K562 (cell line): Measurements from ENCODE around the gene LRP1.

Experiments used
- NR2F6 ChIP-seq: fragments of 450-650 bp; formaldehyde crosslinking; IDR thresholded peaks from 2 replicates; pipeline ENCODE4 v1.4.0; 2020; ENCODE audit warnings: mild to moderate bottlenecking
- ZNF324 ChIP-seq: fragments of 250-450 bp; sonication (Bioruptor Pico); IDR thresholded peaks from 2 replicates; pipeline ENCODE4 v1.4.0; 2020; ENCODE audit warnings: mild to moderate bottlenecking
- TF ChIP-seq, protein P1 (sequence below), 2 experiments: fragments of 450-650 bp; IDR thresholded peaks; 2 replicates each; pipeline ENCODE4 v1.6.1; 2016; ENCODE audit warnings: mild to moderate bottlenecking in 2 of 2, borderline replicate concordance in 1 of 2, low read depth in 1 of 2, moderate library complexity in 1 of 2
- TF ChIP-seq, protein P2 (sequence below), 3 experiments: IDR thresholded peaks in 2 of 3; conservative IDR thresholded peaks in 1 of 3; 2 replicates each; pipeline ENCODE4 v1.5.1; 2011 to 2012; ENCODE audit warnings: low read length in 3 of 3, mild to moderate bottlenecking in 3 of 3, control low read depth in 2 of 3, improper control_type of control experiment in 1 of 3, inconsistent platforms in 1 of 3, low read depth in 1 of 3, mixed read lengths in 1 of 3, moderate library complexity in 1 of 3; ENCODE audit not compliant: insufficient read depth in 2 of 3

DNA sequence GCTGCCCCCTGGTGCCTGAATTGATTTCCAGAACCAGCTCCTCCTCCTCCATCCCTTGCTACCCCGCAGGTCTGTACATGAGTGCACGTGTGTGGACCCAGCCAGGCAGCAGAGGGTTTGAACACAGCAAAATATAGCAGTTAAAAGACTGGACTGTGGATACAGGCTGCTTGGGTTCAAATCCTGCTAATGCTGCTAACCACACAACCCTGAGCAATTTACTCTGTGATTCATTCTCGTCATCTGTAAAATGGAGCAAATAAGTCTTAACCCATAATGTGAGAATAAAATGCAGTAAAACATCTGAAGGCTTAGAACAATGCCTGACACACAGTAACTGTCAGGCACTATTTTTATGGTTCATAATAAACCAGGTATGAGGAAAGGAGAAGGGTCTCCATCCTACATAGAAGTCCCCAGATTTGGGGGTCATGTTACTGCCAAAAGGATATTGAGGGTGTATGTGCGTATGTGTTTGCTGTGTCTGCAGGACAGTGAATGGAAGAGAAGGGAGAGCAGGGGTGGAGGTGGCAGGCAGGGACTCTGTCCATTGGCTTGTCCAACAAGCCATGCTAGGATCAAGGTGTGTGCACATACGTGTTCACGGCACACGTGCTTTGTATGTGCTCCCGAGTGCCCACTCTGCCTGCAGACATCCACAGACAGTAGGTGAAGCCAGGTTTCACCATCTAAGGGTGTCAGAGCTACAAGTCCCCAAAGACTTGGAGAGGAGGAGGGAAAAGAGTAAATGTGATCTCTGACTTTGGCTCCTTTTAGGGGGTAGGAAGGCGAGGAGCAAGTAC lies 15.6 kb upstream of the LRP1 start:
- TF ChIP-seq, protein P1, sequence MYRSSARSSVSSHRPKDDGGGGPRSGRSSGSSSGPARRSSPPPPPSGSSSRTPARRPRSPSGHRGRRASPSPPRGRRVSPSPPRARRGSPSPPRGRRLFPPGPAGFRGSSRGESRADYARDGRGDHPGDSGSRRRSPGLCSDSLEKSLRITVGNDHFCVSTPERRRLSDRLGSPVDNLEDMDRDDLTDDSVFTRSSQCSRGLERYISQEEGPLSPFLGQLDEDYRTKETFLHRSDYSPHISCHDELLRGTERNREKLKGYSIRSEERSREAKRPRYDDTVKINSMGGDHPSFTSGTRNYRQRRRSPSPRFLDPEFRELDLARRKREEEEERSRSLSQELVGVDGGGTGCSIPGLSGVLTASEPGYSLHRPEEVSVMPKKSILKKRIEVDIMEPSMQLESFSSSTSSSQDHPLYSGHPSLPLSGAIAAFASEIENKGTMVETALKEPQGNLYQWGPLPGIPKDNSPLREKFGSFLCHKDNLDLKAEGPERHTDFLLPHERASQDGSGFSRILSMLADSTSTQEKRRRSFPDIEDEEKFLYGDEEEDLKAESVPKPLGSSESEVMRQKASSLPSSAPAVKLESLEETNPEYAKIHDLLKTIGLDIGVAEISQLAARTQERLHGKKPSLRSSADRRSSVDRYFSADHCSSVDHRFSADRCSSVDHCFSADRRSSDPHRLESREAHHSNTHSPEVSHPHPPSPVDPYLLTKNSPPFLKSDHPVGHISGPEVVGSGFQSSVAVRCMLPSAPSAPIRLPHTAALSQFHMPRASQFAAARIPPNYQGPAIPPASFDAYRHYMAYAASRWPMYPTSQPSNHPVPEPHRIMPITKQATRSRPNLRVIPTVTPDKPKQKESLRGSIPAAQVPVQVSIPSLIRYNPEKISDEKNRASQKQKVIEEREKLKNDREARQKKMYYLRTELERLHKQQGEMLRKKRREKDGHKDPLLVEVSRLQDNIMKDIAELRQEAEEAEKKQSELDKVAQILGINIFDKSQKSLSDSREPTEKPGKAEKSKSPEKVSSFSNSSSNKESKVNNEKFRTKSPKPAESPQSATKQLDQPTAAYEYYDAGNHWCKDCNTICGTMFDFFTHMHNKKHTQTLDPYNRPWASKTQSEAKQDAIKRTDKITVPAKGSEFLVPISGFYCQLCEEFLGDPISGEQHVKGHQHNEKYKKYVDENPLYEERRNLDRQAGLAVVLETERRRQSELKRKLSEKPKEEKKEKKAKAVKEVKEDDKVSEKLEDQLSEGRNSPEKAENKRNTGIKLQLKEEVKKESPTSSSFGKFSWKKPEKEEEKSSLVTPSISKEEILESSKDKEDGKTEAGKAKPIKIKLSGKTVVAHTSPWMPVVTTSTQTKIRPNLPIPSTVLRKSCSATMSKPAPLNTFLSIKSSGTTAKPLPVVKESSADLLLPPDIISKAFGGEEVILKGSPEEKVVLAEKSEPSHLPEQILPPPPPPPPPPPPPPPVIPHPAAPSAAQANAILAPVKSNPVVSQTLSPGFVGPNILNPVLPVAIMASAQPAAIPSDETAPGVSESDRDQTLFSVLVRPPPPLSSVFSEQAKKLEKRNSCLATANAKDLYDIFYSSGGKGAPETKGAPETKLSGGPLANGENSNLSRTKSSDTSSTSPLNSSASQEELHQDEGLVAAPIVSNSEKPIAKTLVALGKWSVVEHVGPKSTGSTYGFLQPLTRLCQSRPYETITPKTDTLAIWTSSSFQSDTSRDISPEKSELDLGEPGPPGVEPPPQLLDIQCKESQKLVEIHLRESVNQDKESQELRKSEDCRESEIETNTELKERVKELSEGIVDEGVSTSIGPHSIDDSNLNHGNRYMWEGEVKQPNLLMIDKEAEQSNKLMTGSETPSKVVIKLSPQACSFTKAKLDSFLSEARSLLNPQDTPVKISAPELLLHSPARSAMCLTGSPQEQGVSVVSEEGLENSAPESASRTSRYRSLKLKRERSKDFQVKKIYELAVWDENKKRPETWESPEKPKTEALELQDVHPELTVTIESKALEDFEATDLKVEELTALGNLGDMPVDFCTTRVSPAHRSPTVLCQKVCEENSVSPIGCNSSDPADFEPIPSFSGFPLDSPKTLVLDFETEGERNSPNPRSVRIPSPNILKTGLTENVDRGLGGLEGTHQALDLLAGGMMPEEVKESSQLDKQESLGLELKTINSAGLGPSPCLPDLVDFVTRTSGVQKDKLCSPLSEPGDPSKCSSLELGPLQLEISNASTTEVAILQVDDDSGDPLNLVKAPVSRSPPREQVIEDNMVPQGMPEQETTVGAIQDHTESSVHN (IDR thresholded peaks at IDR 0.05; ENCODE audit: borderline replicate concordance in 1 of 2, low read depth in 1 of 2) = no peak
- no peak for TF ChIP-seq NR2F6
- TF ChIP-seq, protein P2, sequence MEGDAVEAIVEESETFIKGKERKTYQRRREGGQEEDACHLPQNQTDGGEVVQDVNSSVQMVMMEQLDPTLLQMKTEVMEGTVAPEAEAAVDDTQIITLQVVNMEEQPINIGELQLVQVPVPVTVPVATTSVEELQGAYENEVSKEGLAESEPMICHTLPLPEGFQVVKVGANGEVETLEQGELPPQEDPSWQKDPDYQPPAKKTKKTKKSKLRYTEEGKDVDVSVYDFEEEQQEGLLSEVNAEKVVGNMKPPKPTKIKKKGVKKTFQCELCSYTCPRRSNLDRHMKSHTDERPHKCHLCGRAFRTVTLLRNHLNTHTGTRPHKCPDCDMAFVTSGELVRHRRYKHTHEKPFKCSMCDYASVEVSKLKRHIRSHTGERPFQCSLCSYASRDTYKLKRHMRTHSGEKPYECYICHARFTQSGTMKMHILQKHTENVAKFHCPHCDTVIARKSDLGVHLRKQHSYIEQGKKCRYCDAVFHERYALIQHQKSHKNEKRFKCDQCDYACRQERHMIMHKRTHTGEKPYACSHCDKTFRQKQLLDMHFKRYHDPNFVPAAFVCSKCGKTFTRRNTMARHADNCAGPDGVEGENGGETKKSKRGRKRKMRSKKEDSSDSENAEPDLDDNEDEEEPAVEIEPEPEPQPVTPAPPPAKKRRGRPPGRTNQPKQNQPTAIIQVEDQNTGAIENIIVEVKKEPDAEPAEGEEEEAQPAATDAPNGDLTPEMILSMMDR (IDR thresholded peaks at IDR 0.05 in 2 of 3, conservative IDR thresholded peaks at IDR 0.05 in 1 of 3; ENCODE audit: insufficient read depth in 2 of 3, low read depth in 1 of 3, low read length in 3 of 3) = peak in 2 of 3 experiments; percentile 89 to 93; a peak in 5 of 6 replicates
- no peak for TF ChIP-seq ZNF324
